ENCODE data around the gene CNN2.

The CNN2 gene

DNA sequence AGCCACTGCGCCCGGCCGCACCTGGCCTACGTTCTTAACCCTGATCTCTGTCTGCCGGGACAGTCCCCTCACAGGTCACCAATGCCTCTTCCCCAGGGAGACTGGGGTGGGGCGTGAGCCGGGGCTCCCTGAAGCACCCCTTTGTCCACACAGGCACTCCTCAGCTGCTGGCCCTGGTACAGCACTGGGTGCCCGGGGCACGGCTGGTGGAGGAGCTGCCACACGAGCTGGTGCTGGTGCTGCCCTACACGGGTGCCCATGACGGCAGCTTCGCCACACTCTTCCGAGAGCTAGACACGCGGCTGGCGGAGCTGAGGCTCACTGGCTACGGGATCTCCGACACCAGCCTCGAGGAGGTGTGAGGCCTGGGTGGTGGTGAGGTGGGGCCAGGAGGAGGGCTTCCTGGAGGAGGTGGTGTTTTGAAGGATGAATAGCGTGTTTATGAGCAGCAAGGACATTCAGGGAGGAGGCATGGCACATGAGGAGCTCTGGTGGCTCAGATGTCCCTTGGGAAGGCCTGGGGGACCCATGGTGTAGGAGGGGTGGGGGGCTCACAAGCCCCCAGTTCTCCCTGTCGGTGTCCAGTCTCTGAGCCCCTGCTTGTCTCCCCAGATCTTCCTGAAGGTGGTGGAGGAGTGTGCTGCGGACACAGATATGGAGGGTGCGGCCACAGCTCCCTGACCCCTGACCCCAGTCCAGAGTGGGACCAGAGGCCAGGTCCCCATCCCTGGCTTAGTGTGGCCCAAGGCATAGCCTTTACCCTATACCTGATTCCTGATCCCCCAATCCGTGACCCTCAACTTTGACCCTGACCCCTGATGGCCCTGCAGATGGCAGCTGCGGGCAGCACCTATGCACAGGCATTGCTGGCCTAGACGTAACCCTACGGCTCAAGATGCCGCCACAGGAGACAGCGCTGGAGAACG is 27.0 kb downstream of the CNN2 start:
- H3K9ac ChIP-seq (ENCODE audit: low read length), result no peak overlapping the region
- no peak overlapping the region for H3K4me2 ChIP-seq (ENCODE audit: low read length, poor library complexity, severe bottlenecking)
- H3K4me3 ChIP-seq (ENCODE audit: insufficient read depth in 1 of 2, low read depth in 1 of 2, low read length in 2 of 2), result no peak overlapping the region
- no peak overlapping the region for H3K18ac ChIP-seq (ENCODE audit: low read depth in 1 of 2, low read length in 2 of 2)
- no peak overlapping the region for H4K8ac ChIP-seq (ENCODE audit: low read length)
- H3K4ac ChIP-seq (ENCODE audit: low read depth in 1 of 2, low read length in 2 of 2), result no peak overlapping the region
- peaks cover 27% of the 10 kb centered on the region for H3K9me3 ChIP-seq (ENCODE audit: control insufficient read depth, low read length)
- H3K27me3 ChIP-seq (ENCODE audit: control insufficient read depth in 1 of 2, insufficient read depth in 1 of 2, low read length in 2 of 2), result no peaks in the 10 kb centered on the region
- H4K91ac ChIP-seq (ENCODE audit: low read length), result no peak overlapping the region
- H3K36me3 ChIP-seq (ENCODE audit: control insufficient read depth in 1 of 2, insufficient read depth in 2 of 2, low read depth in 1 of 2, low read length in 2 of 2), result peaks cover 13 to 62% of the 10 kb centered on the region in 2 experiments
- no peak overlapping the region for H3K27ac ChIP-seq (ENCODE audit: low read length, poor library complexity, severe bottlenecking)
- H2AFZ ChIP-seq (ENCODE audit: low read depth, low read length), result no peak overlapping the region
- no peak for DNase-seq
- no peak overlapping the region for H2BK120ac ChIP-seq (ENCODE audit: low read depth, low read length)
- no peak overlapping the region for H3K14ac ChIP-seq (ENCODE audit: low read length in 2 of 2)
- H3K23ac ChIP-seq (ENCODE audit: low read length in 2 of 2), result no peak overlapping the region
- H3K4me1 ChIP-seq (ENCODE audit: control insufficient read depth, insufficient read depth, low read depth, low read length), result no peaks in the 10 kb centered on the region
- no peak overlapping the region for H2BK12ac ChIP-seq (ENCODE audit: low read length in 2 of 2)
- H3K79me1 ChIP-seq (replicated peaks; ENCODE audit: low read length, poor library complexity, severe bottlenecking), result no peaks in the 10 kb centered on the region
- no peak overlapping the region for H2AK5ac ChIP-seq (ENCODE audit: low read length, severe bottlenecking)
- 91% methylated on average over 31 of the region's 31 CpGs for WGBS
- H2BK15ac ChIP-seq (ENCODE audit: low read depth, poor library complexity, severe bottlenecking), result no peak overlapping the region
- no peak overlapping the region for H2BK5ac ChIP-seq (ENCODE audit: low read depth, low read length, poor library complexity, severe bottlenecking)

GRCh38 chr19:1054102-1055027 is 28.0 kb downstream of the CNN2 start:
- H2BK120ac ChIP-seq (ENCODE audit: low read depth, low read length), result no peak overlapping the region
- peaks cover 33% of the 10 kb centered on the region for H3K9me3 ChIP-seq (ENCODE audit: control insufficient read depth, low read length)
- no peak overlapping the region for H2AFZ ChIP-seq (ENCODE audit: low read depth, low read length)
- H3K4me1 ChIP-seq (ENCODE audit: control insufficient read depth, insufficient read depth, low read depth, low read length), result no peaks in the 10 kb centered on the region
- H3K27me3 ChIP-seq (ENCODE audit: control insufficient read depth in 1 of 2, insufficient read depth in 1 of 2, low read length in 2 of 2), result no peaks in the 10 kb centered on the region
- no peak for DNase-seq
- peaks cover 13 to 64% of the 10 kb centered on the region in 2 experiments for H3K36me3 ChIP-seq (ENCODE audit: control insufficient read depth in 1 of 2, insufficient read depth in 2 of 2, low read depth in 1 of 2, low read length in 2 of 2)
- H2AK5ac ChIP-seq (ENCODE audit: low read length, severe bottlenecking), result no peak overlapping the region
- no peak overlapping the region for H3K9ac ChIP-seq (ENCODE audit: low read length)
- no peak overlapping the region for H3K14ac ChIP-seq (ENCODE audit: low read length in 2 of 2)
- no peak overlapping the region for H3K4ac ChIP-seq (ENCODE audit: low read depth in 1 of 2, low read length in 2 of 2)
- no peak overlapping the region for H3K4me2 ChIP-seq (ENCODE audit: low read length, poor library complexity, severe bottlenecking)
- no peak overlapping the region for H2BK15ac ChIP-seq (ENCODE audit: low read depth, poor library complexity, severe bottlenecking)
- no peak overlapping the region for H2BK12ac ChIP-seq (ENCODE audit: low read length in 2 of 2)
- no peak overlapping the region for H3K18ac ChIP-seq (ENCODE audit: low read depth in 1 of 2, low read length in 2 of 2)
- H2BK5ac ChIP-seq (ENCODE audit: low read depth, low read length, poor library complexity, severe bottlenecking), result no peak overlapping the region
- no peak overlapping the region for H4K8ac ChIP-seq (ENCODE audit: low read length)
- H3K79me1 ChIP-seq (replicated peaks; ENCODE audit: low read length, poor library complexity, severe bottlenecking), result no peaks in the 10 kb centered on the region
- no peak overlapping the region for H3K23ac ChIP-seq (ENCODE audit: low read length in 2 of 2)
- no peak overlapping the region for H3K4me3 ChIP-seq (ENCODE audit: insufficient read depth in 1 of 2, low read depth in 1 of 2, low read length in 2 of 2)
- H3K27ac ChIP-seq (ENCODE audit: low read length, poor library complexity, severe bottlenecking), result no peak overlapping the region
- WGBS, result 94% methylated on average over 21 of the region's 28 CpGs
- peak overlapping the region; percentile 1 for H4K91ac ChIP-seq (ENCODE audit: low read length)

- Histone ChIP-seq H3K9ac (ENCODE audit: low read length) (no peak overlapping the region), H3K36me3 (ENCODE audit: control insufficient read depth in 1 of 2, insufficient read depth in 2 of 2, low read depth in 1 of 2, low read length in 2 of 2) (peaks cover 13 to 64% of the 10 kb centered on the region in 2 experiments), H2AK5ac (ENCODE audit: low read length, severe bottlenecking) (no peak overlapping the region), H2BK120ac (ENCODE audit: low read depth, low read length) (no peak overlapping the region), H3K27ac (ENCODE audit: low read length, poor library complexity, severe bottlenecking) (no peak overlapping the region), H3K27me3 (ENCODE audit: control insufficient read depth in 1 of 2, insufficient read depth in 1 of 2, low read length in 2 of 2) (no peaks in the 10 kb centered on the region), H3K4me1 (ENCODE audit: control insufficient read depth, insufficient read depth, low read depth, low read length) (no peaks in the 10 kb centered on the region), H3K79me1 (replicated peaks; ENCODE audit: low read length, poor library complexity, severe bottlenecking) (no peaks in the 10 kb centered on the region), H2BK12ac (ENCODE audit: low read length in 2 of 2) (no peak overlapping the region), H3K9me3 (ENCODE audit: control insufficient read depth, low read length) (peaks cover 36% of the 10 kb centered on the region), H3K23ac (ENCODE audit: low read length in 2 of 2) (no peak overlapping the region), H4K91ac (ENCODE audit: low read length) (no peak overlapping the region), H3K14ac (ENCODE audit: low read length in 2 of 2) (no peak overlapping the region), H2AFZ (ENCODE audit: low read depth, low read length) (no peak overlapping the region), H3K4me2 (ENCODE audit: low read length, poor library complexity, severe bottlenecking) (no peak overlapping the region), H2BK15ac (ENCODE audit: low read depth, poor library complexity, severe bottlenecking) (no peak overlapping the region), H2BK5ac (ENCODE audit: low read depth, low read length, poor library complexity, severe bottlenecking) (no peak overlapping the region), H3K18ac (ENCODE audit: low read depth in 1 of 2, low read length in 2 of 2) (no peak overlapping the region), H3K4me3 (ENCODE audit: insufficient read depth in 1 of 2, low read depth in 1 of 2, low read length in 2 of 2) (peak overlapping the region in 1 of 2 experiments; percentile 11), H4K8ac (ENCODE audit: low read length) (no peak overlapping the region), H3K4ac (ENCODE audit: low read depth in 1 of 2, low read length in 2 of 2) (no peak overlapping the region)
- 98% methylated on average over 14 of the region's 14 CpGs for WGBS
- DNase-seq, result no peak
These were observed 28.6 kb downstream of the CNN2 start for GRCh38 chr19:1055028-1055425.

All from mesenchymal stem cell (in vitro differentiated cells and primary cell).